SU-DHL-6 (cell line): ENCODE data around the gene SLC30A10.

ENCODE experiments used
- H2AFZ ChIP-seq: fragments of 200-600 bp; sonication (generic); 2 replicates; pipeline ENCODE4 v1.6.1; 2014; ENCODE audit warnings: low read depth, mild to moderate bottlenecking, moderate library complexity, mixed read lengths, antibody characterized with exemption, low read length; ENCODE audit not compliant: severe bottlenecking
- H3F3A ChIP-seq: fragments of 200-600 bp; shearing (Covaris generic); 2 replicates; pipeline ENCODE4 v1.6.0; 2016; ENCODE audit warnings: antibody characterized with exemption, mild to moderate bottlenecking; ENCODE audit not compliant: insufficient read depth
- H3K27ac ChIP-seq: fragments of 200-600 bp; sonication (generic); 2 replicates; pipeline ENCODE4 v1.5.1; 2016; ENCODE audit warnings: low read depth, mild to moderate bottlenecking, low read length, moderate library complexity, mixed read lengths
- H3K27me3 ChIP-seq: fragments of 200-600 bp; sonication (generic), shearing (Covaris generic); 2 replicates; pipeline ENCODE4 v1.6.0; 2014; ENCODE audit warnings: mild to moderate bottlenecking, low read length
- H3K36me3 ChIP-seq: fragments of 200-600 bp; sonication (generic); 2 replicates; pipeline ENCODE4 v1.6.1; 2014; ENCODE audit warnings: mild to moderate bottlenecking, low read length, mixed read lengths
- H3K4me2 ChIP-seq: fragments of 300-600, 200-600 bp; shearing (Covaris generic), sonication (generic); 2 replicates; pipeline ENCODE4 v1.6.0; 2014; ENCODE audit warnings: low read length, low read depth, mild to moderate bottlenecking; ENCODE audit not compliant: poor library complexity, severe bottlenecking
- H3K4me3 ChIP-seq: fragments of 200-600 bp; sonication (generic); 2 replicates; pipeline ENCODE4 v1.5.1; 2014; ENCODE audit warnings: antibody characterized with exemption, low read length, mild to moderate bottlenecking, mixed read lengths; ENCODE audit not compliant: insufficient read depth, poor library complexity, severe bottlenecking
- H3K79me2 ChIP-seq: fragments of 200-600 bp; sonication (generic); 2 replicates; pipeline ENCODE4 v1.6.1; 2014; ENCODE audit warnings: mild to moderate bottlenecking, low read length, moderate library complexity; ENCODE audit not compliant: insufficient read depth
- H3K9ac ChIP-seq: fragments of 200-600 bp; sonication (generic); 2 replicates; pipeline ENCODE4 v1.7.0; 2014; ENCODE audit warnings: mild to moderate bottlenecking, low read length
- H3K9me2 ChIP-seq: fragments of 200-600 bp; sonication (generic); replicated peaks from 2 replicates; pipeline ENCODE4 v1.6.1; 2014; ENCODE audit warnings: low read length; ENCODE audit not compliant: insufficient read depth
- H3K9me3 ChIP-seq: fragments of 200-600 bp; sonication (generic); 2 replicates; pipeline ENCODE4 v1.6.1; 2014; ENCODE audit warnings: low read length, mixed read lengths; ENCODE audit not compliant: insufficient read depth
- H4K20me1 ChIP-seq: fragments of 200-600 bp; sonication (generic); 2 replicates; pipeline ENCODE4 v1.6.1; 2014; ENCODE audit warnings: low read depth, mild to moderate bottlenecking, antibody characterized with exemption, low read length, moderate library complexity, mixed read lengths
- EZH2phosphoT487 ChIP-seq: fragments of 200-600 bp; sonication (generic), shearing (Covaris generic); conservative IDR thresholded peaks from 2 replicates; pipeline ENCODE4 v1.6.1; 2018; ENCODE audit warnings: mild to moderate bottlenecking, antibody characterized with exemption, low read length, moderate library complexity, mixed read lengths
- TF ChIP-seq, protein P1 (sequence below): fragments of 200-600 bp; sonication (generic); IDR thresholded peaks from one replicate; pipeline ENCODE4 v1.5.1; 2017; ENCODE audit warnings: antibody characterized with exemption, mild to moderate bottlenecking, low read length, moderate library complexity; ENCODE audit not compliant: insufficient read depth, poor library complexity, severe bottlenecking

SLC30A10 gene

DNA sequence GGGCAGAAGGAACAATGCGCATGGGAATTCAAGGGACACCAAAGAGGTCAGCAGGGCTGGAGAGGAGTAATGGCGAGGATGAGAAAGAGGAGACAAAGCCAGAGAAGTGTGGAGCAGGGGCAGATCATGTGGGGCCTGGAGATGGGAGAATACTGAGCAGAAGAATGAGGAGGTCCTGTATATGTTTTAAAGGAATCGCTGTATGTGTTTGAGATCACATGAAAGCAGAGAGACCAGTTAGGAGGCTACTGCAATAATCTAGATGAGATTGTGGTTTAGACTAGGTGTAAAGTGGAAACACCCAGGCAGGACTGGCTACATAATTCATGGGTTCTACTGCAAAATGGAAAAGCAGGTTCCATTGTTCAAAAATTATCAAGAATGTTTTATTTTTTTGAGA, 33.3 kb upstream of the SLC30A10 start:
- no peak overlapping the region for H2AFZ ChIP-seq
- no peak overlapping the region for H3K27ac ChIP-seq
- H3K9ac ChIP-seq, result no peak overlapping the region
- TF ChIP-seq EZH2phosphoT487, result no peak
- TF ChIP-seq, protein P1, sequence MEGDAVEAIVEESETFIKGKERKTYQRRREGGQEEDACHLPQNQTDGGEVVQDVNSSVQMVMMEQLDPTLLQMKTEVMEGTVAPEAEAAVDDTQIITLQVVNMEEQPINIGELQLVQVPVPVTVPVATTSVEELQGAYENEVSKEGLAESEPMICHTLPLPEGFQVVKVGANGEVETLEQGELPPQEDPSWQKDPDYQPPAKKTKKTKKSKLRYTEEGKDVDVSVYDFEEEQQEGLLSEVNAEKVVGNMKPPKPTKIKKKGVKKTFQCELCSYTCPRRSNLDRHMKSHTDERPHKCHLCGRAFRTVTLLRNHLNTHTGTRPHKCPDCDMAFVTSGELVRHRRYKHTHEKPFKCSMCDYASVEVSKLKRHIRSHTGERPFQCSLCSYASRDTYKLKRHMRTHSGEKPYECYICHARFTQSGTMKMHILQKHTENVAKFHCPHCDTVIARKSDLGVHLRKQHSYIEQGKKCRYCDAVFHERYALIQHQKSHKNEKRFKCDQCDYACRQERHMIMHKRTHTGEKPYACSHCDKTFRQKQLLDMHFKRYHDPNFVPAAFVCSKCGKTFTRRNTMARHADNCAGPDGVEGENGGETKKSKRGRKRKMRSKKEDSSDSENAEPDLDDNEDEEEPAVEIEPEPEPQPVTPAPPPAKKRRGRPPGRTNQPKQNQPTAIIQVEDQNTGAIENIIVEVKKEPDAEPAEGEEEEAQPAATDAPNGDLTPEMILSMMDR, result no peak
- H3F3A ChIP-seq, result peaks cover 9% of the 10 kb centered on the region; the same call in 1 of the 2 replicates
- H3K79me2 ChIP-seq, result no peaks in the 10 kb centered on the region
- no peaks in the 10 kb centered on the region for H3K9me2 ChIP-seq
- H3K27me3 ChIP-seq, result no peaks in the 10 kb centered on the region
- no peaks in the 10 kb centered on the region for H3K36me3 ChIP-seq
- no peaks in the 10 kb centered on the region for H4K20me1 ChIP-seq
- H3K4me3 ChIP-seq, result no peak overlapping the region
- H3K4me2 ChIP-seq, result no peak overlapping the region
- no peaks in the 10 kb centered on the region for H3K9me3 ChIP-seq

GRCh38 chr1:219959540-219960203, 31.3 kb upstream of the SLC30A10 start:
- no peaks in the 10 kb centered on the region for H3K27me3 ChIP-seq
- no peak overlapping the region for H2AFZ ChIP-seq
- TF ChIP-seq, protein P1, result no peak
- TF ChIP-seq EZH2phosphoT487, result no peak
- no peaks in the 10 kb centered on the region for H3K79me2 ChIP-seq
- no peaks in the 10 kb centered on the region for H3K36me3 ChIP-seq
- no peaks in the 10 kb centered on the region for H4K20me1 ChIP-seq
- H3K27ac ChIP-seq, result no peak overlapping the region
- H3K9ac ChIP-seq, result no peak overlapping the region
- no peaks in the 10 kb centered on the region for H3K9me2 ChIP-seq
- no peak overlapping the region for H3K4me2 ChIP-seq
- H3K4me3 ChIP-seq, result no peak overlapping the region
- no peaks in the 10 kb centered on the region for H3K9me3 ChIP-seq
- 0 out of 2 replicates have a peak, but pooled peaks cover 6% of the 10 kb centered on the region for H3F3A ChIP-seq

DNA sequence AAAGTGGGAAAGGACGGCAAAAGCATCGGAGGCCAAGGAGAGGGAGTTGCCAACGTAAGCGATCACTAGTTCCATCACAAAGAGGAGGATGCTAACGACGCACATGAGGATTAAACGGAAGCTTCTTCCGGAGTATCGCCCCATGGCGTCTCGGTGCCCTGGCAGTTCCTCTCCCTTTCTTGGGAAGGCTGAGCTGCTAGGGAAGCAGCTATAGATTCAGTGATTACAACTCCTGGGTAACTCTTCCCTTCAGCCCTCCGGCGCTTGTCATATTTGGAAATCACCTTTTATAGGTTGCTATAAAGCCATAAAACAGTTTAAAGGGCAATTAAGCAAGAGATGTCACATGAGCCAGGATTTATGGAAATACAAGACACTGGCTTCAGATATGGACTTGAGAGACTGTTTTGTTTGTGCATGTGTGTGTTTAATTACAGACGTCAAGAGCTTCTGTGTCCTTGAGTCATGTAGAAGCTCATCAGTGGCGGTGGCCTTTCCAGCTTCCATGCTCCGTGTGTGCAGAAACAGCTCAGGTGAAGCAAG, 30.6 kb upstream of the SLC30A10 start:
- Histone ChIP-seq H2AFZ (no peak overlapping the region), H3K9ac (no peak overlapping the region)

More for the DNA sequence above, 30.6 kb upstream of the SLC30A10 start:
- no peak overlapping the region for H3K27ac ChIP-seq
- H3K4me2 ChIP-seq, result no peak overlapping the region
- no peaks in the 10 kb centered on the region for H3K27me3 ChIP-seq
- H3K36me3 ChIP-seq, result no peaks in the 10 kb centered on the region
- TF ChIP-seq, protein P1, result no peak
- no peak for TF ChIP-seq EZH2phosphoT487
- no peak overlapping the region for H3K4me3 ChIP-seq
- no peaks in the 10 kb centered on the region for H3K9me3 ChIP-seq
- H3K9me2 ChIP-seq, result no peaks in the 10 kb centered on the region
- no peaks in the 10 kb centered on the region for H4K20me1 ChIP-seq
- no peaks in the 10 kb centered on the region for H3K79me2 ChIP-seq
- 0 out of 2 replicates have a peak, but pooled peaks cover 6% of the 10 kb centered on the region for H3F3A ChIP-seq
